ENCODE data around the gene PCDH1.

The PCDH1 gene

DNA sequence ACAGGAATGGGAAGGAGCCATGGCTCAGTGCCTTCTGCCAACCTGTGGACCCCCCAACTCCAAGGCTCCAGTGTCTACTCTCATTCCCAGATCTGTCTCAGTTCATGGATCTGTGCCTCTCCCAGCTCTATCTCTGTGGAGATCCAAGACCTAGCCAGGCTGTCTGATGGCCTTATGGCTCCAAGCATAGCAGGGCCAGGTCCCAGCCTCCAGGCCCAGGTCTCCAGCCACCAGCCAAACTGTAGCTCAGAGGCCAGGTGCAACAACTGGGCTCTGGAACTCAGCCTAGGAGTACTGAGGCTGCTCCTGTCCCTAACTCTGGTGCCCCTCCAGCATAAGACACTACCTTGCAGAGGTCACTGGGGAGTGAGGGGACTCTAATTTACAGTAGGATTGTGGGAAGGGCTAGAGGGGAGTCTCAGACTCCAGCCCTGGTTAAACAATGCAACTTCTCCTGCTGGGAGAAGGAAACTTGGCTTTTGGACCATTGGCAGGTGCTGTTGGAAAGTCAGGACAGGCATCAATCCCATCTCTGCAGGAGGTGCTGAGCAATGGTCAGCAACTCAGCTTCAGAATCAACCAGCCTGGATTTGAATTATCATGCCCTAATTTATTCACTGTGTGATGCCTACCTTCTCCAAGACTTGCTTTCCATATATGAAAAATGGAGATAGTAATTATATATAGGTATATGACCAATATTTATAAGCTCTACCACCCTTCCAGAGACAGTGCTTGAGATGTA, 63.0 kb downstream of the PCDH1 start:
- H3K9me3 ChIP-seq (ENCODE audit: insufficient read depth, low read depth, low read length), result no peaks in the 10 kb centered on the region
- no peaks in the 10 kb centered on the region for H3K27me3 ChIP-seq (ENCODE audit: insufficient read depth, low read length, poor library complexity, severe bottlenecking)
- H3K9ac ChIP-seq (ENCODE audit: low read depth, low read length, poor library complexity, severe bottlenecking), result no peak overlapping the region
- H3K4me3 ChIP-seq (ENCODE audit: low read length, poor library complexity, severe bottlenecking), result no peak overlapping the region
- no peaks in the 10 kb centered on the region for H3F3A ChIP-seq (ENCODE audit: low read depth)
- no peak overlapping the region for H3K4me2 ChIP-seq (ENCODE audit: low read depth, low read length, poor library complexity, severe bottlenecking)
- TF ChIP-seq EZH2phosphoT487 (IDR thresholded peaks at IDR 0.05; ENCODE audit: borderline replicate concordance), result no peak
- TF ChIP-seq, protein P1, sequence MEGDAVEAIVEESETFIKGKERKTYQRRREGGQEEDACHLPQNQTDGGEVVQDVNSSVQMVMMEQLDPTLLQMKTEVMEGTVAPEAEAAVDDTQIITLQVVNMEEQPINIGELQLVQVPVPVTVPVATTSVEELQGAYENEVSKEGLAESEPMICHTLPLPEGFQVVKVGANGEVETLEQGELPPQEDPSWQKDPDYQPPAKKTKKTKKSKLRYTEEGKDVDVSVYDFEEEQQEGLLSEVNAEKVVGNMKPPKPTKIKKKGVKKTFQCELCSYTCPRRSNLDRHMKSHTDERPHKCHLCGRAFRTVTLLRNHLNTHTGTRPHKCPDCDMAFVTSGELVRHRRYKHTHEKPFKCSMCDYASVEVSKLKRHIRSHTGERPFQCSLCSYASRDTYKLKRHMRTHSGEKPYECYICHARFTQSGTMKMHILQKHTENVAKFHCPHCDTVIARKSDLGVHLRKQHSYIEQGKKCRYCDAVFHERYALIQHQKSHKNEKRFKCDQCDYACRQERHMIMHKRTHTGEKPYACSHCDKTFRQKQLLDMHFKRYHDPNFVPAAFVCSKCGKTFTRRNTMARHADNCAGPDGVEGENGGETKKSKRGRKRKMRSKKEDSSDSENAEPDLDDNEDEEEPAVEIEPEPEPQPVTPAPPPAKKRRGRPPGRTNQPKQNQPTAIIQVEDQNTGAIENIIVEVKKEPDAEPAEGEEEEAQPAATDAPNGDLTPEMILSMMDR (conservative IDR thresholded peaks at IDR 0.05; ENCODE audit: low read length), result no peak
- no peak overlapping the region for H2AFZ ChIP-seq (ENCODE audit: low read length)
- H3K79me2 ChIP-seq (ENCODE audit: insufficient read depth, low read length), result no peaks in the 10 kb centered on the region
- no peaks in the 10 kb centered on the region for H3K9me2 ChIP-seq (replicated peaks; ENCODE audit: low read depth, low read length)
- H4K20me1 ChIP-seq (ENCODE audit: insufficient read depth, low read length, poor library complexity, severe bottlenecking), result no peaks in the 10 kb centered on the region
- H3K4me1 ChIP-seq (ENCODE audit: insufficient read depth, low read length, poor library complexity, severe bottlenecking), result peaks cover 6% of the 10 kb centered on the region
- H3K36me3 ChIP-seq (ENCODE audit: insufficient read depth, low read length), result no peaks in the 10 kb centered on the region

DNA sequence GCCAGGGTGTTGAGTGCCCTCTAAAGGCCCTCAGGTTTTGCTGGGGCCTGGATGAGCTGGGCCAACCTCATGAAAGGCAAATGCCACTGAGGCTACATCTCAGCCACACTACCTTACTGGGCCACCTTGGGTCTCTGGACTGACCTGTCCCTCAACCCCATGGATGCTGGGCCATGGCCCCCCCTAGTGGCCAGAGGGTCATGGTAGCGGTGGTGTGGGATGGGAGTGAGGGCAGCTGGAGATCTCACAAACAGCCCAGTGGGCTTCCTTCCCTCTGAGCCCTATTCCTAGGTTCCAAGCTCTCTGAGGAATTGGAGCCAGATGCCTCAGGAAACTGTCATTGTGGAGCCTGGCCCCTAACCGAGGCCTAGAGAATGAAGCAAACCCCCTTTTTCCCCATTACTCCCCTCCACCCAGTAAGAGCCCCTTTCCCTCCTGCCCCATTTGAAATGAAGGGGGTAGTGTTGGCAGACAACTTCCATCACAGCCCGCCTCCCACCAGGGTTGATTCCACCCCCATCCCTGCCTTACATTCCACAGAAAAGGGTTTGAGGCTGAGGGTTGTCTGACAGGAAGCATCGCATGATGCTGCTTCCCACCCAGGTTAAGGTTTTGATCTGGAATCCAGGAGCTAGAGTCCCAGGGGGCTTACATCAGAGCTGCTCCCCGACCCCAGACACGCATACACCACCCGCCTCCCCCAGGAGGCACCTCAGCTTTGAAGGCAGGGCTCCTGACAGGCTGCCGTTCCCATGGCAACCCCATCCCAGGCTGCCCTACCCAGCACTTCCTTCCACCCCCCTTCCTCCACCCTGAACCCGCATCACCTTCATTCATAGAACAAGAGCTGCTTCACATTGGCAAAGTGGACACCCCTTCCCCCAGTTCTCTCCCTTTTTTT, 63.9 kb downstream of the PCDH1 start:
- H3K36me3 ChIP-seq (ENCODE audit: insufficient read depth, low read length), result no peaks in the 10 kb centered on the region
- H3K9ac ChIP-seq (ENCODE audit: low read depth, low read length, poor library complexity, severe bottlenecking), result no peak overlapping the region
- H2AFZ ChIP-seq (ENCODE audit: low read length), result no peak overlapping the region

DNA sequence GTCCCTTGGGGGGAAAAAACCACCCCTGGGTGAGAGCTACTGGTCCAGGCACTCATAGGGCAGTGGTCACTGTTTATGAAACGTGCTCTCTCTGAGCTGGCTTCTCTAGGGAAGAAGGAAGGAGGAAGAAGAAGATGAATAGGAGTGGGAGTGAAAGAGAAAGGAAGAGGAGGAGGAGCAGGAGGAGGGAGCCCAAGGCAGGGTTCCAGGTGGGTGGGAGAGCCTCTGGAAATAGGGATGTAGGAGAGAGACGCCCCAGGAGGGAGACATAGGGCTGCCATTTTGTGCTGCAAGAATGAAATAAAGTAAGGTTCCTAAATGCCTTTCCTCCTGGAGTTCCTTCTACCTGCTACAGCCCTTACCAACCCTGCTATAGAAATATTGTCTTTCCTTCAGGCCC, 65.7 kb downstream of the PCDH1 start:
- H3K36me3 ChIP-seq (ENCODE audit: insufficient read depth, low read length), result no peaks in the 10 kb centered on the region
- H3K4me3 ChIP-seq (ENCODE audit: low read length, poor library complexity, severe bottlenecking), result no peak overlapping the region
- H3K9ac ChIP-seq (ENCODE audit: low read depth, low read length, poor library complexity, severe bottlenecking), result no peak overlapping the region
- H3F3A ChIP-seq (ENCODE audit: low read depth), result no peaks in the 10 kb centered on the region
- H3K9me3 ChIP-seq (ENCODE audit: insufficient read depth, low read depth, low read length), result no peaks in the 10 kb centered on the region
- no peak overlapping the region for H2AFZ ChIP-seq (ENCODE audit: low read length)
- H3K9me2 ChIP-seq (replicated peaks; ENCODE audit: low read depth, low read length), result no peaks in the 10 kb centered on the region
- no peaks in the 10 kb centered on the region for H3K27me3 ChIP-seq (ENCODE audit: insufficient read depth, low read length, poor library complexity, severe bottlenecking)
- TF ChIP-seq EZH2phosphoT487 (IDR thresholded peaks at IDR 0.05; ENCODE audit: borderline replicate concordance), result no peak
- TF ChIP-seq, protein P1 (conservative IDR thresholded peaks at IDR 0.05; ENCODE audit: low read length), result no peak
- H3K4me1 ChIP-seq (ENCODE audit: insufficient read depth, low read length, poor library complexity, severe bottlenecking), result peaks cover 27% of the 10 kb centered on the region
- H3K79me2 ChIP-seq (ENCODE audit: insufficient read depth, low read length), result no peaks in the 10 kb centered on the region
- no peaks in the 10 kb centered on the region for H4K20me1 ChIP-seq (ENCODE audit: insufficient read depth, low read length, poor library complexity, severe bottlenecking)
- H3K4me2 ChIP-seq (ENCODE audit: low read depth, low read length, poor library complexity, severe bottlenecking), result no peak overlapping the region

More for the DNA sequence above, 63.9 kb downstream of the PCDH1 start:
- Histone ChIP-seq H4K20me1 (ENCODE audit: insufficient read depth, low read length, poor library complexity, severe bottlenecking) (no peaks in the 10 kb centered on the region), H3K9me2 (replicated peaks; ENCODE audit: low read depth, low read length) (no peaks in the 10 kb centered on the region), H3K4me3 (ENCODE audit: low read length, poor library complexity, severe bottlenecking) (no peak overlapping the region), H3F3A (ENCODE audit: low read depth) (no peaks in the 10 kb centered on the region), H3K4me2 (ENCODE audit: low read depth, low read length, poor library complexity, severe bottlenecking) (no peak overlapping the region), H3K4me1 (ENCODE audit: insufficient read depth, low read length, poor library complexity, severe bottlenecking) (peaks cover 9% of the 10 kb centered on the region), H3K9me3 (ENCODE audit: insufficient read depth, low read depth, low read length) (no peaks in the 10 kb centered on the region), H3K79me2 (ENCODE audit: insufficient read depth, low read length) (no peaks in the 10 kb centered on the region), H3K27me3 (ENCODE audit: insufficient read depth, low read length, poor library complexity, severe bottlenecking) (no peaks in the 10 kb centered on the region)
- TF ChIP-seq EZH2phosphoT487 (IDR thresholded peaks at IDR 0.05; ENCODE audit: borderline replicate concordance), result no peak
- TF ChIP-seq, protein P1 (conservative IDR thresholded peaks at IDR 0.05; ENCODE audit: low read length), result peak; percentile 88
